OCI-LY3 (cell line): ENCODE results near the gene ATOSA.

Experiments used
- H2AFZ ChIP-seq: fragments of 200-600, 300-600 bp; shearing (Covaris generic); 2 replicates; pipeline ENCODE4 v1.6.0; 2014; ENCODE audit warnings: antibody characterized with exemption, low read depth, low read length
- H3K27ac ChIP-seq: fragments of 200-600, 300-600 bp; sonication (generic); 2 replicates; pipeline ENCODE4 v1.5.1; 2014; ENCODE audit warnings: mild to moderate bottlenecking, low read length, moderate library complexity, mixed read lengths
- H3K27me3 ChIP-seq: fragments of 200-600, 300-600 bp; sonication (generic); 2 replicates; pipeline ENCODE4 v1.6.1; 2014; ENCODE audit warnings: low read depth, low read length, mixed read lengths
- H3K36me3 ChIP-seq: fragments of 200-600, 300-600 bp; sonication (generic); replicated peaks from 2 replicates; pipeline ENCODE3; 2014; ENCODE audit warnings: low read depth, low read length, mixed read lengths
- H3K4me1 ChIP-seq: fragments of 300-600, 200-600 bp; sonication (generic); 2 replicates; pipeline ENCODE4 v1.6.1; 2014; ENCODE audit warnings: low read length, mixed read lengths
- H3K4me2 ChIP-seq: fragments of 200-600, 300-600 bp; sonication (generic); 2 replicates; pipeline ENCODE4 v1.6.1; 2014; ENCODE audit warnings: low read length, mixed read lengths
- H3K4me3 ChIP-seq: fragments of 300-600, 200-600 bp; sonication (generic); 2 replicates; pipeline ENCODE4 v1.5.1; 2014; ENCODE audit warnings: antibody characterized with exemption, mild to moderate bottlenecking, low read length, moderate library complexity
- H3K79me2 ChIP-seq: fragments of 300-600, 200-600 bp; shearing (Covaris generic); 2 replicates; pipeline ENCODE4 v1.6.1; 2014; ENCODE audit warnings: mild to moderate bottlenecking, low read length, mixed read lengths
- H3K9ac ChIP-seq: fragments of 300-600, 200-600 bp; shearing (Covaris generic); 2 replicates; pipeline ENCODE4 v1.6.0; 2014; ENCODE audit warnings: mild to moderate bottlenecking, low read length, moderate library complexity
- H3K9me3 ChIP-seq: fragments of 200-600, 300-600 bp; shearing (Covaris generic); 2 replicates; pipeline ENCODE4 v1.6.1; 2014; ENCODE audit warnings: low read length, mixed read lengths; ENCODE audit not compliant: insufficient read depth
- H4K20me1 ChIP-seq: fragments of 200-600, 300-600 bp; sonication (generic); 2 replicates; pipeline ENCODE4 v1.6.1; 2016; ENCODE audit warnings: low read length, mixed read lengths; ENCODE audit not compliant: insufficient read depth
- CTCF ChIP-seq: fragments of 200-600, 300-600 bp; sonication (generic); IDR thresholded peaks from 2 replicates; pipeline ENCODE4 v1.5.1; 2014; ENCODE audit warnings: antibody characterized with exemption, low read length, low read depth
- EZH2phosphoT487 ChIP-seq: fragments of 200-600 bp; shearing (Covaris generic); IDR thresholded peaks from 2 replicates; pipeline ENCODE4 v1.6.1; 2018; ENCODE audit warnings: antibody characterized with exemption, mixed run types, low read depth

The ATOSA gene

GRCh38 chr15:52718551-52718950 lies 39.4 kb upstream of the ATOSA start:
- Histone ChIP-seq H4K20me1 (no peaks in the 10 kb centered on the region), H3K27me3 (peaks cover 6% of the 10 kb centered on the region; the same call in 1 of the 2 replicates)

GRCh38 chr15:52717924-52718323 lies 38.7 kb upstream of the ATOSA start:
- Histone ChIP-seq H3K4me3 (no peak overlapping the region), H3K4me1 (no peaks in the 10 kb centered on the region), H3K36me3 (no peaks in the 10 kb centered on the region), H3K27me3 (peaks cover 6% of the 10 kb centered on the region; the same call in 1 of the 2 replicates), H3K27ac (no peak overlapping the region), H3K9ac (no peak overlapping the region), H4K20me1 (no peaks in the 10 kb centered on the region), H3K9me3 (no peaks in the 10 kb centered on the region), H2AFZ (no peak overlapping the region), H3K79me2 (no peaks in the 10 kb centered on the region), H3K4me2 (no peak overlapping the region)
- TF ChIP-seq CTCF (no peak), EZH2phosphoT487 (no peak)

More at GRCh38 chr15:52718551-52718950, 39.4 kb upstream of the ATOSA start:
- H3K4me1 ChIP-seq: no peaks in the 10 kb centered on the region
- H3K9ac ChIP-seq: no peak overlapping the region
- TF ChIP-seq EZH2phosphoT487: no peak
- H3K36me3 ChIP-seq: no peaks in the 10 kb centered on the region
- no peak overlapping the region for H3K27ac ChIP-seq
- no peaks in the 10 kb centered on the region for H3K79me2 ChIP-seq
- no peaks in the 10 kb centered on the region for H3K9me3 ChIP-seq
- no peak overlapping the region for H3K4me2 ChIP-seq
- H2AFZ ChIP-seq: no peak overlapping the region
- H3K4me3 ChIP-seq: no peak overlapping the region

GRCh38 chr15:52717481-52717880 lies 38.3 kb upstream of the ATOSA start:
- Histone ChIP-seq H3K4me2 (no peak overlapping the region), H3K4me1 (no peaks in the 10 kb centered on the region), H3K27ac (no peak overlapping the region), H3K4me3 (no peak overlapping the region), H3K9me3 (no peaks in the 10 kb centered on the region), H4K20me1 (no peaks in the 10 kb centered on the region), H3K27me3 (peaks cover 6% of the 10 kb centered on the region; the same call in 1 of the 2 replicates), H2AFZ (no peak overlapping the region), H3K79me2 (no peaks in the 10 kb centered on the region), H3K9ac (no peak overlapping the region), H3K36me3 (no peaks in the 10 kb centered on the region)
- no peak for TF ChIP-seq CTCF
- TF ChIP-seq EZH2phosphoT487: no peak

- no peaks in the 10 kb centered on the region for H3K79me2 ChIP-seq
- no peaks in the 10 kb centered on the region for H3K9me3 ChIP-seq
- H3K4me1 ChIP-seq: no peaks in the 10 kb centered on the region
- H2AFZ ChIP-seq: no peak overlapping the region
- H3K4me3 ChIP-seq: no peak overlapping the region
- no peaks in the 10 kb centered on the region for H3K36me3 ChIP-seq
- no peaks in the 10 kb centered on the region for H4K20me1 ChIP-seq
- no peak overlapping the region for H3K9ac ChIP-seq
- TF ChIP-seq CTCF: no peak
- TF ChIP-seq EZH2phosphoT487: no peak
- no peak overlapping the region for H3K4me2 ChIP-seq
- peaks cover 6% of the 10 kb centered on the region; the same call in 1 of the 2 replicates for H3K27me3 ChIP-seq
- H3K27ac ChIP-seq: no peak overlapping the region
These were observed 37.3 kb upstream of the ATOSA start for GRCh38 chr15:52716536-52716935.

GRCh38 chr15:52715411-52715810 lies 36.2 kb upstream of the ATOSA start:
- H3K9ac ChIP-seq: no peak overlapping the region
- no peak overlapping the region for H2AFZ ChIP-seq
- H3K36me3 ChIP-seq: no peaks in the 10 kb centered on the region
- H3K27ac ChIP-seq: no peak overlapping the region
- 0 out of 2 replicates have a peak, but pooled peaks cover under 1% of the 10 kb centered on the region for H3K27me3 ChIP-seq
- TF ChIP-seq CTCF (no peak), EZH2phosphoT487 (no peak)
- H3K9me3 ChIP-seq: no peaks in the 10 kb centered on the region
- no peaks in the 10 kb centered on the region for H4K20me1 ChIP-seq
- H3K4me1 ChIP-seq: peaks cover 5% of the 10 kb centered on the region
- no peaks in the 10 kb centered on the region for H3K79me2 ChIP-seq
- H3K4me2 ChIP-seq: no peak overlapping the region
- H3K4me3 ChIP-seq: no peak overlapping the region
